SK-N-SH treated with all-trans-retinoic acid at 6 μM for 48 hours (cell line): Measurements from ENCODE around the gene SELL.

ENCODE experiments used
- ARNTL ChIP-seq: fragments of 450-650 bp; formaldehyde crosslinking; IDR thresholded peaks from 2 replicates; pipeline ENCODE4 v1.5.0; 2020; ENCODE audit warnings: low read depth, mild to moderate bottlenecking, moderate library complexity, borderline replicate concordance
- CREB5 ChIP-seq: fragments of 250-450 bp; sonication (Bioruptor Pico); IDR thresholded peaks from 2 replicates; pipeline ENCODE4 v1.5.1; 2020; ENCODE audit warnings: low read depth, mild to moderate bottlenecking, moderate library complexity
- CSDC2 ChIP-seq: fragments of 250-450 bp; sonication (Bioruptor Pico); IDR thresholded peaks from 2 replicates; pipeline ENCODE4 v1.5.0; 2020; ENCODE audit warnings: mild to moderate bottlenecking, moderate library complexity
- RARB ChIP-seq: fragments of 250-450 bp; sonication (Bioruptor Pico); IDR thresholded peaks from 2 replicates; pipeline ENCODE4 v1.8.0; 2021; ENCODE audit warnings: mild to moderate bottlenecking, moderate library complexity
- SNAI2 ChIP-seq: fragments of 250-450 bp; sonication (Bioruptor Pico); IDR thresholded peaks from 2 replicates; pipeline ENCODE4 v1.5.0; 2020; ENCODE audit warnings: mild to moderate bottlenecking, moderate library complexity
- ZFP3 ChIP-seq: fragments of 250-450 bp; sonication (Bioruptor Pico); IDR thresholded peaks from 2 replicates; pipeline ENCODE4 v1.5.0; 2020; ENCODE audit warnings: mild to moderate bottlenecking, moderate library complexity
- ZFP30 ChIP-seq: fragments of 450-650 bp; formaldehyde crosslinking; IDR thresholded peaks from 2 replicates; pipeline ENCODE4 v1.5.0; 2022; ENCODE audit warnings: mild to moderate bottlenecking, moderate library complexity
- ZNF565 ChIP-seq: fragments of 450-650 bp; formaldehyde crosslinking; conservative IDR thresholded peaks from 2 replicates; pipeline ENCODE4 v1.5.0; 2020; ENCODE audit warnings: low read depth, mild to moderate bottlenecking, moderate library complexity
- TF ChIP-seq, protein P1 (sequence below): fragments of 250-450 bp; sonication (Bioruptor Pico); IDR thresholded peaks from 2 replicates; pipeline ENCODE4 v1.5.0; 2020; ENCODE audit warnings: mild to moderate bottlenecking, moderate library complexity

GRCh38 chr1:169733924-169734323, 22.5 kb upstream of the SELL start, which contains the start of gene SELE:
- TF ChIP-seq ZFP30 (CRISPR knock-in tag) (no peak), CREB5 (CRISPR knock-in tag) (no peak), ARNTL (no peak), SNAI2 (CRISPR knock-in tag) (no peak), CSDC2 (CRISPR knock-in tag) (no peak), ZFP3 (CRISPR knock-in tag) (no peak), RARB (CRISPR knock-in tag) (no peak), ZNF565 (CRISPR knock-in tag) (no peak)
- TF ChIP-seq, protein P1, sequence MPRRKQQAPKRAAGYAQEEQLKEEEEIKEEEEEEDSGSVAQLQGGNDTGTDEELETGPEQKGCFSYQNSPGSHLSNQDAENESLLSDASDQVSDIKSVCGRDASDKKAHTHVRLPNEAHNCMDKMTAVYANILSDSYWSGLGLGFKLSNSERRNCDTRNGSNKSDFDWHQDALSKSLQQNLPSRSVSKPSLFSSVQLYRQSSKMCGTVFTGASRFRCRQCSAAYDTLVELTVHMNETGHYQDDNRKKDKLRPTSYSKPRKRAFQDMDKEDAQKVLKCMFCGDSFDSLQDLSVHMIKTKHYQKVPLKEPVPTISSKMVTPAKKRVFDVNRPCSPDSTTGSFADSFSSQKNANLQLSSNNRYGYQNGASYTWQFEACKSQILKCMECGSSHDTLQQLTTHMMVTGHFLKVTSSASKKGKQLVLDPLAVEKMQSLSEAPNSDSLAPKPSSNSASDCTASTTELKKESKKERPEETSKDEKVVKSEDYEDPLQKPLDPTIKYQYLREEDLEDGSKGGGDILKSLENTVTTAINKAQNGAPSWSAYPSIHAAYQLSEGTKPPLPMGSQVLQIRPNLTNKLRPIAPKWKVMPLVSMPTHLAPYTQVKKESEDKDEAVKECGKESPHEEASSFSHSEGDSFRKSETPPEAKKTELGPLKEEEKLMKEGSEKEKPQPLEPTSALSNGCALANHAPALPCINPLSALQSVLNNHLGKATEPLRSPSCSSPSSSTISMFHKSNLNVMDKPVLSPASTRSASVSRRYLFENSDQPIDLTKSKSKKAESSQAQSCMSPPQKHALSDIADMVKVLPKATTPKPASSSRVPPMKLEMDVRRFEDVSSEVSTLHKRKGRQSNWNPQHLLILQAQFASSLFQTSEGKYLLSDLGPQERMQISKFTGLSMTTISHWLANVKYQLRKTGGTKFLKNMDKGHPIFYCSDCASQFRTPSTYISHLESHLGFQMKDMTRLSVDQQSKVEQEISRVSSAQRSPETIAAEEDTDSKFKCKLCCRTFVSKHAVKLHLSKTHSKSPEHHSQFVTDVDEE = no peak
